MM.1S (cell line): ENCODE data around the gene FASTKD3.

ENCODE experiments used
- DNase-seq: peaks from one replicate; pipeline ENCODE4 v3.0.0-alpha.2; 2015
- H2AFZ ChIP-seq: fragments of 300-600 bp; sonication (generic); 2 replicates; pipeline ENCODE4 v1.6.0; 2016; ENCODE audit warnings: antibody characterized with exemption, low read length
- H3F3A ChIP-seq: fragments of 300-600 bp; sonication (generic); 2 replicates; pipeline ENCODE4 v1.6.1; 2016; ENCODE audit warnings: mild to moderate bottlenecking, antibody characterized with exemption, low read length, moderate library complexity, mixed read lengths; ENCODE audit not compliant: insufficient read depth
- H3K27ac ChIP-seq: fragments of 300-600 bp; sonication (generic); 2 replicates; pipeline ENCODE4 v1.5.1; 2016; ENCODE audit warnings: mild to moderate bottlenecking, low read length
- H3K27me3 ChIP-seq: fragments of 300-600 bp; sonication (generic); replicated peaks from 2 replicates; pipeline ENCODE4 v1.6.0; 2016; ENCODE audit warnings: low read length; ENCODE audit not compliant: insufficient read depth
- H3K36me3 ChIP-seq: fragments of 300-600 bp; sonication (generic); replicated peaks from 2 replicates; pipeline ENCODE4 v1.6.1; 2016; ENCODE audit warnings: mild to moderate bottlenecking, low read length, mixed read lengths; ENCODE audit not compliant: insufficient read depth
- H3K4me1 ChIP-seq: fragments of 300-600 bp; sonication (generic); 2 replicates; pipeline ENCODE4 v1.6.1; 2016; ENCODE audit warnings: low read length, mixed read lengths
- H3K4me2 ChIP-seq: fragments of 300-600 bp; sonication (generic); 2 replicates; pipeline ENCODE4 v1.6.0; 2016; ENCODE audit warnings: low read depth, low read length
- H3K4me3 ChIP-seq: fragments of 300-600 bp; sonication (generic); 2 replicates; pipeline ENCODE4 v1.5.1; 2016; ENCODE audit warnings: low read length, mixed read lengths
- H3K79me2 ChIP-seq: fragments of 300-600 bp; sonication (generic); 2 replicates; pipeline ENCODE4 v1.6.1; 2016; ENCODE audit warnings: mixed run types, low read length, mixed read lengths
- H3K9ac ChIP-seq: fragments of 300-600 bp; sonication (generic); 2 replicates; pipeline ENCODE4 v1.6.1; 2016; ENCODE audit warnings: low read length, mixed read lengths
- H3K9me2 ChIP-seq: fragments of 300-600 bp; sonication (generic); replicated peaks from 2 replicates; pipeline ENCODE4 v1.6.1; 2016; ENCODE audit warnings: mild to moderate bottlenecking, low read length, mixed read lengths; ENCODE audit not compliant: insufficient read depth
- H3K9me3 ChIP-seq: fragments of 300-600 bp; sonication (generic); replicated peaks from 2 replicates; pipeline ENCODE4 v1.6.1; 2016; ENCODE audit warnings: mild to moderate bottlenecking, low read length, mixed read lengths; ENCODE audit not compliant: insufficient read depth
- H4K20me1 ChIP-seq: fragments of 300-600 bp; sonication (generic); 2 replicates; pipeline ENCODE4 v1.6.1; 2016; ENCODE audit warnings: mild to moderate bottlenecking, low read length, moderate library complexity, mixed read lengths; ENCODE audit not compliant: insufficient read depth
- EZH2 ChIP-seq: fragments of 300-600 bp; sonication (generic); optimal IDR thresholded peaks from 2 replicates; pipeline ENCODE3; 2017; ENCODE audit warnings: low read depth, mild to moderate bottlenecking, antibody characterized with exemption, low read length, mixed read lengths
- EZH2phosphoT487 ChIP-seq: fragments of 300-600 bp; sonication (generic); IDR thresholded peaks from 2 replicates; pipeline ENCODE4 v1.6.1; 2018; ENCODE audit warnings: antibody characterized with exemption, low read length
- TF ChIP-seq, protein P1 (sequence below): fragments of 300-600 bp; sonication (generic); IDR thresholded peaks from 2 replicates; pipeline ENCODE4 v1.5.1; 2016; ENCODE audit warnings: antibody characterized with exemption, low read length, mixed read lengths

Gene FASTKD3

DNA sequence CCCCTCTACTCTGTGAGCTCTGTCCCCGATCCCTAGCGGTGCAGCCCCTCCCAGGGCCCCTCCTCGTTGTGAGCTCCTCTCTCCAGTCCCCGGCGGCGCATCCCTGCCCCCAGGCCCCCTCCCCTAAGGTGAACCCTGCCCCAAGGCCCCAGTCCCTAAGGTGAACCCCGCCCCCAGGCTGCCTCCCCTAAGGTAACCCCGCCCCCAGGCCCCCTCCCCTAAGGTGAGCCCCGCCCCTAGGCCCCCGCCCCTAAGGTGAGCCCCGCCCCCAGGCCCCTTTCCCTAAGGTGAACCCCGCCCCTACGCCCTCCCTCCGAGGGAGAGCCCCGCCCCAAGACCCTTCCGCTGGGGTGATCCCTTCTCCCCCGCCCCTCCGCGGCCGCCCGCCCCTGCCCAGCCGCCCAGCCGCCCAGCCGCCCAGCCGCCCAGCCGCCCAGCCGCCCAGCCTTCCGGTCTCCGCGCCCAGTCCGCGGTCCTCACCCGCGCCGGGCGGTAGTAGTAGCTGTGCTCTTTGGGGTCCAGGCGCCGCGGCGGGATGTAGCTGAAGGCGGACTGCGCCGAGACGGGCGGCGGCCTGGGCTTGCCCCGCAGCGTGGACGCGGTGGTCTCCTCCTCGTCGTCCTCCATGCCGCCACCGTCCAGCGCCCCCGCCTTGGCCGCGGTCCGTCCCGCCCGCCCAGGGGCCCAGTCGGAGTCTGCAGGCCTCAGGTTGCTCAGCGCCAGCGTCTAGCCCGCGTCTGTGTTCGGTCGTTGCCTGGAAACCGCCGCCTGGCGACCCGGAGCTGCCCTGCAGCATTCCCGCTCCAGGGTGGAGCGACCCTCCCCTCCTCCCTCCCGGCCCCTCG lies 18.2 kb downstream of the FASTKD3 start, which contains the start of gene CFAP90:
TSS of gene CFAP90 (minus strand) at position 739 of the 845 bp plus-strand sequence. CDS start at position 627, 112 bp downstream.
- H3K4me3 ChIP-seq: no peak within 1 kb of the TSS; the same call in 1 of the 2 replicates
- no peaks in the 10 kb centered on the region for H3K79me2 ChIP-seq
- H4K20me1 ChIP-seq: no peaks in the 10 kb centered on the region
- no peak within 1 kb of the TSS for H2AFZ ChIP-seq
- no peaks in the 10 kb centered on the region for H3K9me3 ChIP-seq
- H3K4me2 ChIP-seq: peak within 1 kb of the TSS; percentile 32; the same call in 1 of the 2 replicates
- no peaks in the 10 kb centered on the region for H3K9me2 ChIP-seq
- H3K27ac ChIP-seq: no peak within 1 kb of the TSS
- H3K9ac ChIP-seq: no peak within 1 kb of the TSS
- no peak for TF ChIP-seq EZH2
- TF ChIP-seq, protein P1, sequence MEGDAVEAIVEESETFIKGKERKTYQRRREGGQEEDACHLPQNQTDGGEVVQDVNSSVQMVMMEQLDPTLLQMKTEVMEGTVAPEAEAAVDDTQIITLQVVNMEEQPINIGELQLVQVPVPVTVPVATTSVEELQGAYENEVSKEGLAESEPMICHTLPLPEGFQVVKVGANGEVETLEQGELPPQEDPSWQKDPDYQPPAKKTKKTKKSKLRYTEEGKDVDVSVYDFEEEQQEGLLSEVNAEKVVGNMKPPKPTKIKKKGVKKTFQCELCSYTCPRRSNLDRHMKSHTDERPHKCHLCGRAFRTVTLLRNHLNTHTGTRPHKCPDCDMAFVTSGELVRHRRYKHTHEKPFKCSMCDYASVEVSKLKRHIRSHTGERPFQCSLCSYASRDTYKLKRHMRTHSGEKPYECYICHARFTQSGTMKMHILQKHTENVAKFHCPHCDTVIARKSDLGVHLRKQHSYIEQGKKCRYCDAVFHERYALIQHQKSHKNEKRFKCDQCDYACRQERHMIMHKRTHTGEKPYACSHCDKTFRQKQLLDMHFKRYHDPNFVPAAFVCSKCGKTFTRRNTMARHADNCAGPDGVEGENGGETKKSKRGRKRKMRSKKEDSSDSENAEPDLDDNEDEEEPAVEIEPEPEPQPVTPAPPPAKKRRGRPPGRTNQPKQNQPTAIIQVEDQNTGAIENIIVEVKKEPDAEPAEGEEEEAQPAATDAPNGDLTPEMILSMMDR: no peak
- no peak for TF ChIP-seq EZH2phosphoT487
- DNase-seq: no peak
- no peaks in the 10 kb centered on the region for H3K4me1 ChIP-seq
- H3K27me3 ChIP-seq: no peaks in the 10 kb centered on the region
- H3K36me3 ChIP-seq: no peaks in the 10 kb centered on the region
- no peaks in the 10 kb centered on the region for H3F3A ChIP-seq

DNA sequence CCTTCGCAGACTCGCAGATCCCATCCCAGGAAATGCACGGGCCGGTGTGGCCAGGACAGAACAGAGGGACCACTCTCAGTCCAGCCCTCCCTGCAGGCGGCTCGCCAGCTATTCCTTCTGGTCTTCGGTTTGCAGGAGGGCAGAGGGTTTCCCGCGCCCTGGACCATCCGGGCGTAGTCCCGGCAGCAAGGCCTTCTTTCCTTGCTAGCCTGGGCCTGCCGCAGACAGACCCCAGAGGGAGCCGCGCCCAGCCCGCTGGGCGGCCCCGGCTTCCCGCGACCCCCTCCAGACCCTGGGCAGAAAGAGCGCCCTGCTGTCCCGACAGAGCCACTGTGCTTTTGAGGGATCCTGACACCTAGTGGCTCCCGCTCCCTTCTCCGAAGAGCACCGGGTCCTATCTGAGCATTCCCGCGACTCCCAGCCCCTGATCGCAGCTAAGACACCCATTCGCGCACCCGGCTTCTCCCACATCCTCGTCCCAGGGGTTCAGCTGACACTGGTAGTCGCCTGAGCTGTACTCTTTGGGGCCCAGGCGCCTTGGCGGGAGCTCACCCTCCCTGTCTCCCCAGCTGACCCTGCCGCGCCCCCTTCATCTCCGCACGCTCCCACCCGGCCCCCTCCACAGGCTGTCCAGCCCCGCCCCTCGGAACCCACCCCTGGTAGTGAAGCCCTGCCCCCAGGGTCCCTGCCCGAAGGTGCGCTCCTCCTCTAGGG lies 19.0 kb downstream of the FASTKD3 start:
- Histone ChIP-seq H3K9me3 (no peaks in the 10 kb centered on the region), H3K4me3 (no peak overlapping the region), H2AFZ (no peak overlapping the region), H3K27me3 (no peaks in the 10 kb centered on the region), H3K9ac (no peak overlapping the region), H3K79me2 (no peaks in the 10 kb centered on the region), H3F3A (no peaks in the 10 kb centered on the region), H4K20me1 (no peaks in the 10 kb centered on the region), H3K4me1 (no peaks in the 10 kb centered on the region), H3K9me2 (no peaks in the 10 kb centered on the region), H3K4me2 (no peak overlapping the region), H3K36me3 (no peaks in the 10 kb centered on the region), H3K27ac (no peak overlapping the region)
- no peak for TF ChIP-seq EZH2phosphoT487
- TF ChIP-seq, protein P1: no peak
- TF ChIP-seq EZH2: no peak
- DNase-seq: no peak

DNA sequence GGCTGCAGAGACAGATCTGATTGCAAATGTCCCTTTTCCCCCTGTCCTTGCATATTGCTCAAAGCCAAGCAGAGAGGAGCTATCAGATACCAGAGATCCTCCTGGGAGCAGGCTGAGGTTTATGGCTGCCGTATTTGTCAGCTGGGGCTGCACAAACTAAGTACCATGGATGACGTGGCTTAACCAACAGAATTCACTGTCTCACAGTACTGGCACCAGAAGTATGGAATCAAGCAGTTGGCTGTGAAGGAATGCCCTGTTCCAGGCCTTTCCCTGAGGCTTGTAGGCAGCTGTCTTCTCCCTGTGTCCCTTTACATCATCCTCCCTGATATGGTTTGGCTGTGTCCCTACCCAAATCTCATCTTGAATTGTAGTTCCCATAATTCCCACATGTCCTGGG lies 20.5 kb downstream of the FASTKD3 start:
- Histone ChIP-seq H3K36me3 (no peaks in the 10 kb centered on the region), H3K27me3 (no peaks in the 10 kb centered on the region), H4K20me1 (no peaks in the 10 kb centered on the region)

More for the DNA sequence above, 20.5 kb downstream of the FASTKD3 start:
- TF ChIP-seq, protein P1: no peak
- no peak for TF ChIP-seq EZH2phosphoT487
- no peak for TF ChIP-seq EZH2
- Histone ChIP-seq H3K9me3 (no peaks in the 10 kb centered on the region), H2AFZ (no peak overlapping the region), H3K9me2 (no peaks in the 10 kb centered on the region), H3K4me2 (no peak overlapping the region), H3K4me1 (no peaks in the 10 kb centered on the region), H3F3A (no peaks in the 10 kb centered on the region), H3K79me2 (no peaks in the 10 kb centered on the region), H3K27ac (no peak overlapping the region), H3K9ac (no peak overlapping the region), H3K4me3 (no peak overlapping the region)
- no peak for DNase-seq
